Skin of body (tissue), 2 donors: ENCODE data around the gene DENND2C. TPM values are rescaled to one million over a fixed set of nuclear protein-coding genes. Genes with fewer than 3 reads are reported as not detected.

ENCODE experiments used
- DNase-seq: peaks from one replicate; lab custom pipeline; 2025; lab: John Stamatoyannopoulos, UW
- total RNA-seq: library from RNA; depleted of rRNA; stranded (reverse); fragments of >200 nt; gene quantifications from one replicate; pipeline ENCODE4 v1.2.3, GENCODE V29; 2014

The DENND2C gene
- total RNA-seq, 1 donor from 2014 or later = 14.9 TPM

DNA sequence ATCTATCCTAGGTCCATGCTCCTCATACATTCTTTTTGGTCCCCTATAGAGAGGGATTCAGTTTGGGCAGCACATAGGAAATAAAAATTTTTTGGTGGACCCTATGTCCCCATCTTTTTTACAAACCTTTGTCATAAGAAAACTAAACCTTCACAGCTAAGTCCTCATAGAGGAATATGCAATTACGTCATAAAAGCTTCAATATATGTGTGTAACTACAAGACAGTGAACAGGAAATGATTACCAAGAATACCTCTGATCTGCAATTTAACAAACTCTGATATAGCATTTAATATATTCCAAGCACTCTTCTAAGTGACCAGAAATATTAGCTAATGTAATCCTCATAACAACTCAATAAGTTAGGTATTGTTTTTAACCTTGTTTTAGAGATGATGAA lies 6.3 kb upstream of the DENND2C start:
- DNase-seq = no peak

DNA sequence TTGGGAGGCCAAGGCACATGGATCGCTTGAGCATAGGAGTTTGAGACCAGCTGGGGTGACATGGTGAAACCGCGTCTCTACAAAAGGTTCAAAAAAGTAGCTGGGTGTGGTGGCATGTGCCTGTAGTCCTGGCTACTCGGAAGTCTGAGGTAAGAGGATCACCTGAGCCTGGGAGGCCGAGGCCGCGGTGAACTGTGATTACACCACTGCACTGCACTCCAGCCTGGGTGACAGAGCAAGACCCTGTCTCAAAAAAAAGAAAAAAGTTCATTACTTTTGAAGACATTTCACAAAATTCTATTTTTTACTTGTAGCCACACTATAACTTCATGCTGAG lies 2.1 kb upstream of the DENND2C start:
- DNase-seq = no peak

DNA sequence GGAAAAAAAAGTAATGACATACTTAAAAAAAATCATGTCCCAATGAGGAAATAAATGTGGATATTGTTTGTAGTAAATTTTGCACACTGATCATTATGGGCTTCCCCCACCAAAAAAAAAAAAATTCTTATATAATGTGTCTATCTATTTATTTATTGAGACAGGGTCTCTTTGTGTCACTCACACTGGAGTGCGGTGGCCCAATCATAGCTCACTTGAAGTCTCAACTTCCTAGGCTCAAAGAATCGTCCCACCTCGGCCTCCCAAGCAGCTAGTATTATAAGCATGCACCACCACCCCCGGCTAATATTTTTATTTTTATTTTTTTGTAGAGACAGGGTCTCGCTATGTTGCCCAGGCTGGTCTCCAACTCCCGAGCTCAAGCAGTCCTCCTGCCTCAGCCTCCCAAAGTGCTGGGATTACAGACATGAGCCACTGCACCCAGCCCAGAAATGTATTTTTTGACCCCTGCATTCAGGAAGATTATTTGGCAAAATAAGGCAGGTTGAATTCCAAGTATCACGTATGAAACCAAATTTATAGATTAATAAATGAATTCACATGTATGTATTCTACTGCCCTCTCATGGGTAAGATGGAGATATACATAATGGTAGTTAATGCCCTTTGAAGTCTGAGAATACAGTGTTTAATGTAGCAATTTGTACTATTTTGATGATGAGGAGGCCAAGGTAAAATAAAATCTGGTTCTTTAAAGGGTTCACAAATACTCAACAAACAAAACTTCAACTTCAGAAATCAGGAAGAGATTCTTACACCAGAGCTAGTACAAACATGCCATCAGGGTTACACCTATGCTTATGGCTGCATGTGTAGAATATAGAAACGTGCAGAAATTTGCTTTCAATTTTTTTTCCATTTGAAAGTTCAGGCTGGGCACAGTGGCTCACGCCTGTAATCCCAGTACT lies 1.4 kb upstream of the DENND2C start:
- DNase-seq = peak; percentile 3

DNA sequence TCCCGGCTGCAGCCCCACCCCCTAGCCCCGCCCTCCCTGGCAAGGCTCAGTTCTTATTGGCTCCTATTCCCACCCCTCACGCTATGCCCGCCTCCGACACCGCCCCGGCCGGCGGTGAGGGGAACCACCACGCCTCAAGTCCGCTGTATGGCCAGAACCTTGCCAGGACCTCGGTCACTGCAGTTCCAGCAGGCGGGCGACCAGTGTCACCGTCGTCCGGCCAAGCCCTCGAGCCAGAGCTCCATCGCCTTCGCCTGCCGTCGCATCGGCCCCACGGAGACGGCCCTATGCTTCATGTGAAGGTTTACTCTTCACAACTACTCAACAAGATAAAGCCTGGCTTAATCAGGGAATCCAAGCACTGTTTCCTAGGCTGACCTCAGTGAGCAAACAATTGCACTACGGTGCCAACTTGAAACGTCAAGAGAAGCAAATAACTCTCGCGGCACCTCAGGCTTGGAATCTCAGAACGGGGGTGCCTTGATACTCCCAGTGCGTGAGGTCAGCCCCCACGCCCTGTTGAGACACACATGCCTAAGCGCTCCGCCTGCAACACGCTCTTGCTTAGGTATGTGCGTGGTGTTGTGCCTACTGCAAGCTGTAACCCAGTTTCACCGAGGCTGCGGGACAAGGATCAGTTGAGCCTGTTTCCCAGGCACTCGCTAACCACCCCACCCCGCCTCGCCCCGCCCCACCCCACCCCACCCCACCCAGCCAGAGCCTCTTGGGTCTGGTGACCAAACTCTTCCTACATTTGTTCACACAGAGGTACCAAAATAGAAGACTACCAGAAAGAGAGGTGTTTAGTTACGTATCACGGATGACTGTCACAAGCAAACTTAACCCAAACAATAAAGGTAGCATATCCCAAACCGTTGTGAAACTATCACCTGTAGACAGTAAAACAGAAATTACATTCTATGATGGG lies 498 bp upstream of the DENND2C start:
- peak; percentile 80 for DNase-seq

DNA sequence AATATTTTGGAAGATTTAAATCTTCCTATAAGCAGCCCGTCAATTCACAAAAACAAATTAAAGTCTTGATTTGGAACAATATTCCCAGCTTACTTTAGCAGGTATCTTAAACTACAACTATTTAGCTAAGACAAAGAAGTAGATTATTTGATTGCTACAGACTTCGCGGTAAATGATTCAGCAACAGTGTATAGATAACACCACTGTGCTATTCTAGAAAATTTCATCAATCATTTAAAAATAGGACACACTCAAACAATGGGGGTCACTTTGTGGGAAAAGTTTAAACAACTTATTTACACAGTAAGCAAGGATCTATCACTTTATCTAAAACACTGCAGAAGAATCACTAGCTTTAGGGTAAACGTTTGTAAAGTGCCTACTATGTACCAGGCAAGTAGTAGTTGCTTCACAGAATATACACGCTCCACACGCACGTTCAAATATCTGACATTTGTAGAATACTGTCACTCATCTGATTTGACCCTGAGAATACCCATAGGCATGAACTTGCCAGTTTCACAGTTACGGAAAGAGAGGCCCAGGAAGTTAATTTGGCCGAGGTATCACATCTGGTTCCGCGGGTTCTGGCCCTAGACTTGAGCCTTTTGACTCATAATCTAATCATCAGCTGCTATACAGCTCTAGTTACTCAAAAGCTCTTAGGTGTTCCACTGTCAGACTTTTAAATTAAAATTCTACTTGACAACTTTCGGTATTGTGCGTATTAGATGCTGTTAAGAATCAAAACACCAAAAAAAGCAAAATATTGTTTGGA lies 876 bp downstream of the DENND2C start:
- DNase-seq = no peak

DNA sequence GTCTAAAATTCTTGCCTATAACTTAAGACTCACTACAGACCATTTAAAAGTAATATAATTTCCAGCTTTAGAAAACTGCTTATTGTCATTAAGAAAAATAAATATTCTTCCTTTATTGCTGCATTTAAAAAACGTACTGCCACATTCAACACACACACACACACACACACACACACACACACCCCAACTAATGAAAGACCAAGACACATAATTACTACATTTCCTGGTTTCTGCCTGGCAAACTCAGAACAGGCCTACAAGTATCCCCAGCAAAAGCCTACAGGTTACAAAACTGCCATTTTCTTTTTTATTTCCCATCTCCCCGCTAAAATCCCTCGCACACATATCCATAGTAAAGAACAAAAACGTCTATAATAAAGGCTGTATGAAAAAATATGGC lies 1.5 kb downstream of the DENND2C start:
- no peak for DNase-seq

DNA sequence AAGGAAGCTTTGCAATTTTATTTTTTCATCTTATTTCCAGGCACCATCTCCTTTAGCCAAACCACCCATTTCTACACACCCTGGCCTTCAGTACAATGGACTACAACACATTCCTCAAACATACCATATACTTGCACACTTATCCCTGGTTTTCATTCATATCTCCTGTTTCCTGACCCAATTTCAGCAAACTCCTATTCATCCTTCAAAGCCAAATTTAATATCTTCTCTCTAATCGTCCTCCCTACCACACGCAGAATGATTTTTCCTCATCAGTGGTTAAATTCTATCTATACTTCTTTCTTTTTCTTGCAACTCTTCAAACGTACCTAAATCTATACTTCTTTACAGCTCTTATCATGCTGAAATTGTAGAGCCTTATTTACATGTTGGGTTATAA lies 2.9 kb downstream of the DENND2C start:
- DNase-seq = no peak

DNA sequence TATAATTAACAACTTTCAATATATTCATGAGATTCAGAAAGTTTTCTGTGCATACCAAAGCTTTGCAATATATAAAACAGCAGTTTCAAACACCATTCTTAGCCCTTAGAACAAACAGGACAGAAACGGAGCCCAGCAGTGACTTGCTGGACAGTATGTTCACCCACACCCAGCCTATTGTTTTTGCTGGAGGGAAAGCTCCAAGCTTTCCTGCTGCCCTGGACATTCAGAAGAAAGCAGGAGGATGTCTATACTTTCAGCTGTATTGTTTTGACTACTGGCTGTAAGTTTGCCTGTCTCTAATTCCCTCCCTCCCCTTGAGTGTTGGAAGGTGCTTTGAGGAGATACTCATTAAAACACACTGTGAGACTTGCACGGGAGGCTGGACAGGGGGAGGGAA lies 9.6 kb downstream of the DENND2C start:
- DNase-seq = no peak

DNA sequence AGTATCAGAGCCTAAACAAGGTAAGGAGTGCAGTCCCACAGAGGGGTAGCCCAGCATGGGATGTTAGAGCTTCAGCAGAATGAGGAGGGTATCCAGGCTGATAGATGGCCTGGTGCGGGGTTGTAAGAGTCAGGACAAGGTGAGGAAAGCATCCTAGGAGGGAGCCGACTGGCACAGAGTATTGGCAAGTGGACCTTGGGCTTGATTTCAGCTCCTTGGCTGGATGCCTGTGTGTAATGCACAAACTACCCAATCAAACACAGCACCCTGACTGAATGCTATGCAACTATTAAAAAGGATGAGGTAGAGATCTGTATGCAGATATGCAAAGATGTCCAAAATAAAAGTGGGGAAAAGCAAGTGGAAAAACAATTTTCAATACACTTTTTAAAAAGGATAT lies 18.0 kb downstream of the DENND2C start:
- DNase-seq = no peak

DNA sequence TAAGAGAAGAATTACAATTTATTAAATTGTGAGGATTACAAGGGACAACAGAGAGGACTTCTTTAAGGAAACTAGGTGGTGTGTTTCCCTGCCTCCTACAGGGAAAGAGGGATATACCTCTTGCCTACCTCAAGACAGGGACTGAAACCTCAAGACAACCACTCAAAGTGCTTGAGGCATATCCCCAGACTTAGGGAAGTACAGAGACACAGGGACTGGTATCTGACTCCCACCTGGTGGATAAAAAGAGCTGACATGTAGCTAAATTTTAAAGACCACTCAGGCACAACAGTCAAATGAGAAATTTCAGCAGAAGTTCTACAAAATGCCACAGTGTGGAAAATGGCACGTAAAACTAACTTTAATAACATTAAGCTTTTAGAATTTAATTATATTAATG lies 21.3 kb downstream of the DENND2C start:
- no peak for DNase-seq

DNA sequence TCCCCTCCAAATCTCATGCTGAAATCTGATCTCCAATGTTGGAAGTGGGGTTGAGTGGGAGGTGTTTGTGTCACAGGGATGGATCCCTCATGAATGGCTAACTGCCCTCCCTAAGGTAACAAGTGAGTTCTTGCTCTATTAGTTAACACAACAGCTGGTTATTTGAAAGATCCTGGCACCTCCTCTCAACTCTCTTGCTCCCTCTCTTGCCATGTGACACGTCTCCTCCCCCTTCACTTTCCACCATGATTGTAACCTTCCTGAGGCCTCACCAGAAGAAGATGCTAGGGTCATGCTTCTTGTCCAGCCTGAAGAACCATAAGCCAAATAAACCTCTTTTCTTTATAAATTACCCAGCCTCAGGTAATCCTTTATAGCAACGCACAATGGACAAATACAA lies 28.5 kb downstream of the DENND2C start:
- DNase-seq = no peak

DNA sequence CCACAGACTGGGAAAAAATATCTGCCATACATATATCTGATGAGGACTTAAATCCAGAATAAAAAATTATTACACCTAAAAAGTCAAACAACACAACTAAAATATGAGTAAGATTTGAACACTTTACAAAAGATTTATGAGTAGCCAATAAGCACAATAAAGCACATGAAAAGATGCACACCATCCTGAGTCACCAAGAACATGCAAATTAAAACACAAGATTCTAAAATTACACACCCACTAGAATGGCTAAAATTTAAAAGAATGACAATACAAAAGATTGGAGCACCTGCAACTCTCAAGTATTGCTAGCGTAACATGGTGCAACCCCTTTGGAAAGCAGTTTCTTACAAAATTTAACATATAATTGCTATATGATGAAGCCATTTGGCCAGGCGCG lies 30.9 kb downstream of the DENND2C start:
- DNase-seq = no peak

DNA sequence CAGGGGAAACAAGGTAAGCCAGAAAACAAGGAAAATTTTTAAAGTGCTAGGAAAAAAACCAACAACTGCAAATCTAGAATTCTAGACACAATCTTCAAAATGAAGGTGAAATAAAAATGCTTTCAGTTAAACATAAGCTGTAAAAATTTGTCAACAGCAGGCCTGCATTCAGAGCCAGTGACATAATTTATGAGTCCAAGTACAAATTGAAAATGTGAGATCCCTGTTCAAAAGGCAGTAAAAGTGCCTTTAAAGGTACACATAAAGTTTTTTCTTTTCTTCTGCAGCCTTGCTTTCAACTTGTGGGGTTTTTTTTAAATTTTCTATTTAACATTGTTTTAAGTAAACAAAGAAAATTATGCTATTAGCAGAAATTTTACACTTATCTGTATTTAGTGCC lies 37.4 kb downstream of the DENND2C start:
- DNase-seq = no peak

DNA sequence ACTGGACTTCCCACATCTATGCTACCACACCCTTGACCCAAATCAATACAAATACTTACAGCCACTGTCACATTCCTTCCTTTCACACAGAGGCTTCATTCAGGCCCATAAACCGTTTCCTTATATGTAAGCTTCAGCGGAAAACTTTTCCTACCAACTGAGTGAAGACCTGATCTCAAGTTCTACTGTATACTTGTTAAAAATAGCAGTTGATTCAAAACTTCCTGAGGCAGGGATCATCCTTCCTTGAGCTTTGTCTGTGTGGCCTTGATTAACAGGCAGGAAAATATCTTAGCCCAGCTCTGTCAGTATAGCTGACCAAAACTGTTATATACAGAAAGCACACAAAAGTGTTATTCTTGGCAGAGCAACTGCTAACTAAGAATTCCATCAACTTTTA lies 42.7 kb downstream of the DENND2C start:
- no peak for DNase-seq

DNA sequence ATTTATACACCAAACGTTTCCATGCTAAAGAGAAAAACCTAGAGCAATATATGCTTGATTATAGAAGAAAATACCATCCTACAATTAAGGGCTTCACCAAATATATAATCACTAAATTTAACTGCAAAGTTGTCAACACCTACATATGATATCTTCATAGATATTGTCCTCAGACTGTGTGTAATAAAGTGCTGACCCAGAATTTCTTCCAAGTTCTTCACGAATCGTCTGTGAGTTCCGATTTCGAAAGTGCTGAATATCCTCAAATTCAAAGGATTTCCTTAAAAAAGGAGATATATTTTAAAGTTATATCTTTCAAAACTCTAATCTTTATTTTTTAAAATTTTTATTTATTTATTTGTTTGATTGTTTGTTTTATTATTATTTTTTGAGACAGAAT lies 46.5 kb downstream of the DENND2C start:
- no peak for DNase-seq

DNA sequence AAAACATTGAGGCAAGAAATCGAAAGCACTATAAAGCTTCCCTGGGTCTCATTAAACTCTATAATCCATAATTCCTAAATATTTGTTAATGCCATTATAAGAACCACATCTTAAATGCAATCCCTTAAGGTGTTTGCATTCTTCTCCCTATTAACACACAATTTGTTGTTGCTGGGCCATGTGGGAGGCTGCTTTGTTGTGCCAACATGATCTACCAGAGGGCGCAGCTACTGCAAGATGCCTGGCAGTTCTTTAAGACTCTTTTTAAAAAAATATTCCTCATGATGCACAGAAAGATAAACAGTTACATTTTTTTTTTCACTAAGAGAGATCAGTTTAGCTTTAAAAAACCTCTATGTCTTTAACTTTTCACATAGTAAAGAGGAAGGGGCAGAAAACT lies 49.4 kb downstream of the DENND2C start:
- DNase-seq = no peak

DNA sequence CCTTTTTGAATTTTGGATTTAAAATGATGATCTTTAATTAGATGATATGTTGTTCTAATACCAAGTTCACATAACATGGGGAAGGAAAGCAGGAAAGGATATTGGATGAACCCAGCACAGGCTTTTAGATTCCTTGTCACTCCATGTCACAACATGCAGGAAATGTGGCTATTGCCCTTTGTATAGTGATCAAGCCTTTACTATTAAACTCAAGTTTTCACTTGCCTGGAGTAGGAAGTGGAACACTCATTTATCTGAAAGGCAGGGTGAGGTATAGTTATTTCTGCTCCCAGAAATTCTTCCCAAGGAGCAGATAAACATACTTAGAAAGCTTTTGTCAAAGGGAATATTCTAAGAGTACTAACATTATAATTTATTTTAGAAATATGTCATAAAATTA lies 51.2 kb downstream of the DENND2C start:
- DNase-seq = no peak

DNA sequence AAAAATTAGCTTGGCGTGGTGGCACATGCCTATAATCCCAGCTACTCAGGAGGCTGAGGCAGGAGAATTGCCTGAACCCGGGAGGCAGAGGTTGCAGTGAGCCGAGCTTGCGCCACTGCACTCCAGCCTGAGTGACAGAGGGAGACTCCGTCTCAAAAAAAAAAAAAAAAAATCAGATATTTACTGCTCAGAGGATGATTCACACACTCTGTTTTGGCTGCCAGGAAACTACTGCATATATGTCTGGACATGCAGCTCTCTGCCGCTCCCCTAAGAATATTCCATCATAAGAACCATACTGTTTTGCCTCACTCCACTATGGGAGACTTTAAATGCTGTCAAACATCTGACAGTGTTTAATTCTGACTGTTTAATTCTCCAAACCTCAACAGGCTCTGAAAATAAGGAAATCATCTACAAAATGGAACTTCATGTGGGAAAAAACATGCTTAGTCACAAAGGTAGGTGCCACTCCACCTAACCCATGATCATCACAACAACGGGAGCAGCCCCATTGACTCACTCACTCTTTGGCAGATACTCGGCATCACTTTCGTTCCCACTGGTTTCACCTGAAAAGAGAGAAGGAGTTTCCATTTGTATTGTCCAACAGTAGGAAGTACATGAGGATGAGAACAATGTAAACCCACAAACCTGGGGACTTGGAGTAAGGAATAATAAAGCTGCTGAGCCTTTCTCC lies 59.2 kb downstream of the DENND2C start:
- DNase-seq = no peak

DNA sequence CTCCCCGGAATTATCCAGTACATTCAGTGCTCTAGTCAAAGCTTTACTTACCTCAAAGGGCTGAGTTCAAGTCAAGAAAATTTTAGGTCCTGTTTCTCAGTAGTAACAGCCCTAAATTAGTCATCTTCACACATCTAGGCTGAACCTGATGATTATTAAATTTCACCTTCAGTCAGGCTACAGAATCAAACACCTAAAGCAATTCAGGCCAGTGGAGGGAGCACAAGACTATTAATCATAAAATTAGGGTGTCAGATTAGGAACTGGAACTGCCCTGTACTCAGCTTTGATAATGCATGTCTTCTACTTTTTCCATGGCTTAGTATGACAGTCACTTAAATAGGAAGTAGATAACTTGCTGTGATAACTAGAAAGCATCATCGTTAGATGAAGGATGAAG lies 60.0 kb downstream of the DENND2C start:
- no peak for DNase-seq

DNA sequence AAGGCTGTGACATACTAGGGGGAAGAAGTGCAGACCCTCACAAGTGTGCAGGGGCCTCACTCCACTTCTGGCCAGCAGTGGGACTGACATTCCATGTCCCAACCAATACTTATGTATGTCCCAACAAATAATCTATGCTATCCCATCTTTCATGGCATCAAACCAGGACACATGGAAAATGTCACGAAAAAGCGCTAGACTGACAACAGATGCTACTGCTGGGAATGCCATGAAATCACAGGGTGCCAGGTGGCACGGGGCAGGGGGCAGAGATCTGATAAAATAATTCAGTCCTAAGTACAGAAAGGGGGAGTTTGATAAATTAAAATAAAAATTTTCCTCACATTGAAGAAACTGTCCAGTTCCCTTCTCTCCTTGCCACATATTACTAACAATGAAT lies 60.8 kb downstream of the DENND2C start:
- no peak for DNase-seq

DNA sequence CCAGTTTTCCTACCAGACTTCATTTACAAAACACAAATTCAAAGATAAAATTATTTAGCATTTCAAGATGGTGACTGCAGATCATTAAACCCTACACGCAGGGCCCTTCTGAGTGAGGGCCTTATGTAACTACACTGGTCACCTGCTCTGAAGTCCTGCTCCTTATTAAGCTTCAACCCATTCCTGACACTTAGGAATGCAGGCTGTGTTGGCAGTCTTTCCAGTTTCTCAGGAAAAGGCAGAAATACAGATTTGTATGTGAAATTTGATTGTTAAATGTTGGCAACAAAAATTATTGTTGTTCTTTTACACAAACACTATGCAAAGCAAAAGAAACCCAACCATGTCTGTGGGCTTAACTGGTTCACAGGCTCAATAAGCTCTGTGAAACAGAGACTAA lies 62.6 kb downstream of the DENND2C start:
- no peak for DNase-seq
